Natural killer cell (primary cell): Measurements from ENCODE around the gene NAXD. TPM values are rescaled to one million over a fixed set of nuclear protein-coding genes. Genes with fewer than 3 reads are reported as not detected.
"Not testable (repeated sequence)": the region's sequence is repeated elsewhere in the genome, so short reads cannot be mapped to it uniquely, and the experiment has no call there.

Experiments used
- ATAC-seq, 3 donors: fragments of 150-1000 bp in 2 of 3; fragments of 200-7000 bp in 1 of 3; cut with Tn5 transposase; 1 replicate in 1 of 3; 2 replicates in 2 of 3; pipeline ENCODE4 v1.10.0; 2021; ENCODE audit warnings: mild to moderate bottlenecking in 2 of 3, moderate library complexity in 2 of 3
- DNase-seq, 2 donors: peaks; one replicate each; pipeline versions ENCODE4 v3.0.0 to v3.0.0-alpha.2; 2013 to 2021; ENCODE audit warnings: mixed read lengths in 1 of 2
- H3K27ac ChIP-seq: one replicate; pipeline ENCODE4 v1.5.1; 2013; ENCODE audit warnings: mild to moderate bottlenecking, low read length
- H3K27me3 ChIP-seq: one replicate; pipeline ENCODE4 v1.6.1; 2013; ENCODE audit warnings: low read length; ENCODE audit not compliant: control insufficient read depth, insufficient read depth
- H3K36me3 ChIP-seq: one replicate; pipeline ENCODE4 v1.6.1; 2013; ENCODE audit warnings: low read length; ENCODE audit not compliant: control insufficient read depth, insufficient read depth
- H3K4me1 ChIP-seq: one replicate; pipeline ENCODE4 v1.6.1; 2013; ENCODE audit warnings: low read length; ENCODE audit not compliant: control insufficient read depth, insufficient read depth
- H3K4me3 ChIP-seq: one replicate; pipeline ENCODE4 v1.5.1; 2013; ENCODE audit warnings: low read length
- H3K9me3 ChIP-seq: one replicate; pipeline ENCODE4 v1.6.1; 2013; ENCODE audit warnings: low read length; ENCODE audit not compliant: control insufficient read depth, insufficient read depth
- H3K27ac Mint-ChIP-seq, 2 donors: one replicate each; pipeline ENCODE4 v1.8.0; 2022; ENCODE audit warnings: mild to moderate bottlenecking in 2 of 2, mixed read lengths in 2 of 2, moderate library complexity in 1 of 2
- H3K27me3 Mint-ChIP-seq, 2 donors: one replicate each; pipeline ENCODE4 v1.8.0; 2022; ENCODE audit warnings: low read depth in 2 of 2, mixed read lengths in 2 of 2
- H3K36me3 Mint-ChIP-seq: one replicate; pipeline ENCODE4 v1.8.0; 2022; ENCODE audit warnings: mixed read lengths
- H3K4me1 Mint-ChIP-seq, 2 donors: one replicate each; pipeline ENCODE4 v1.8.0; 2022; ENCODE audit warnings: mixed read lengths in 2 of 2
- H3K4me3 Mint-ChIP-seq: one replicate; pipeline ENCODE4 v1.8.0; 2022; ENCODE audit warnings: mild to moderate bottlenecking, moderate library complexity, mixed read lengths
- H3K9me3 Mint-ChIP-seq, 2 donors: one replicate each; pipeline ENCODE4 v1.8.0; 2022; ENCODE audit warnings: mixed read lengths in 2 of 2
- CTCF ChIP-seq: fragments of 200-600 bp; IDR thresholded peaks from one replicate; pipeline ENCODE4 v1.8.0; 2022; ENCODE audit warnings: antibody characterized with exemption
- WGBS: methylation state at CpG from one replicate; pipeline ENCODE4 v1.1.7; 2013; ENCODE audit warnings: missing lambda C conversion rate; ENCODE audit not compliant: insufficient coverage; 5-methylcytosine and 5-hydroxymethylcytosine counted together
- intact Hi-C: fragments of 100-400 bp; cut with micrococcal nuclease; formaldehyde crosslinking; loops from one replicate; pipeline ENCODE4 v1.14.2; 2022
- total RNA-seq, 4 donors: library from RNA; stranded (reverse); fragments of 120-200 nt in 1 of 4; gene quantifications; one replicate each; pipeline versions ENCODE4 v1.2.3 to v1.2.4, GENCODE V29; 2013 to 2022

The NAXD gene
- total RNA-seq, 3 donors from 2014 or later (not counting 1 experiment from before 2014, with no cell fraction given), result 6.8 to 14.0 (median 12.0) TPM

DNA sequence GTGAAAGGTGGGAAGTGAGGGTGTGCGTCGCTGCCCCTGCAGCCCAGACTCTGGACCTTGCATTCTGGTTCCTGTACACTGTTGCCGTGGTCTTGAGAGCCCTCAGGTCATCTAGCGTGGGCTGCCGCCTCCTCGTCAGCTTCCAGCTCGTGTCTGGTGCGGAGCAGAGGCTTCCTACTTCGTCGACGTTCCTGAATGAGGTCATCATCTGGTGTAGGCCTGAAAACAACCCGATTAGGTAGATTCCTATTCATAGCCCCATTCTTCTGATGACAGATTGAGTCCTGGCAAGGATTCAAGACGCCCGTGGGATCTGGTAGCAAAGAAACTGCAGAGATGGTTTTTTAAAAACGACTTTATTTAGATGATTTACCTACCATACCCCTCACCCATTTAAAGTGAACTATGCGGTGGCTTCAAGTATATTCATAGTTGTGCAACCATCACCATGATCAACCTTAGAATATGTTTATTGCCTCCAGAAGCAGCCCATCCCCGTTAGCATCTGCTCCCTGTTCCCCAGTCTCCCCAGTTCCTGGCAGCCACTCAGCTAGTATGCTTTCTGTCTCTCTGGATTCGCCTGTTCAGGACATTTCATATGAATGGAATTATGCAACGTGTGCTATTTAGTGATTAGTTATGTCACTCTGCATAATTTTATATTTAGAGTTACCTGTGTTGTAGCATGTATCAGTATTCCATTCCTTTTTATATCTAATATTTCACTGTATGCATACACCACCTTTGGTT lies 13.8 kb downstream of the NAXD start:
- Histone ChIP-seq H3K4me1 (peaks cover 12% of the 10 kb centered on the region), H3K27ac (no peak overlapping the region), H3K36me3 (peaks cover 16% of the 10 kb centered on the region), H3K27me3 (no peaks in the 10 kb centered on the region), H3K4me3 (no peak overlapping the region), H3K9me3 (no peaks in the 10 kb centered on the region)
- ATAC-seq, result peak in 1 of 3 donors; percentile 3
- H3K4me1 Mint-ChIP-seq, result peaks cover 24 to 32% of the 10 kb centered on the region in 2 donors
- no peak for DNase-seq
- H3K27me3 Mint-ChIP-seq, result no peaks in the 10 kb centered on the region
- no peaks in the 10 kb centered on the region for H3K36me3 Mint-ChIP-seq
- no peak for TF ChIP-seq CTCF
- no peak overlapping the region for H3K4me3 Mint-ChIP-seq
- H3K9me3 Mint-ChIP-seq, result no peaks in the 10 kb centered on the region
- peak overlapping the region; percentile 18 to 61 for H3K27ac Mint-ChIP-seq
- intact Hi-C loops, result no loop called here
- 94% methylated on average over 18 of the region's 19 CpGs for WGBS

DNA sequence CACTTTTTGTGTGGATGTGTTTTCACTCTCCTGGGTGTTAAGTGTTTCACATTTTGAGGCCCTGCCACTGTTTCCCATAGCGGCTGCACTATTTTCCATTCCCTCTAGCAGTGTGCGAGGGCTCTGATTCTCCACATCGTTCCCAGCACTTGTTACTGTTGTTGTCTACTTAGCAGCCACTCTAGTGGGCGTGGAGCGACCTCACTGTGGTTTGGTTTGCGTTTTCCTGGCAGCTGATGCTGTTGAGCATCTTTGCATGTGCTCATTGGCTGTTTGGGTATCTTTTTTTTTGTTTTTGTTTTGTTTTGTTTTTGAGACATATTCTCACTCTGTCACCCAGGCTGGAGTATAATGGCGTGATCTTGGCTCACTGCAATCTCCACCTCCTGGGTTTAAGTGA lies 14.4 kb downstream of the NAXD start:
- peaks cover 24 to 32% of the 10 kb centered on the region in 2 donors for H3K4me1 Mint-ChIP-seq
- no peaks in the 10 kb centered on the region for H3K36me3 Mint-ChIP-seq
- Histone ChIP-seq H3K36me3 (peaks cover 19% of the 10 kb centered on the region), H3K4me1 (peaks cover 12% of the 10 kb centered on the region), H3K9me3 (no peaks in the 10 kb centered on the region), H3K4me3 (no peak overlapping the region), H3K27ac (no peak overlapping the region), H3K27me3 (no peaks in the 10 kb centered on the region)
- H3K9me3 Mint-ChIP-seq, result no peaks in the 10 kb centered on the region
- DNase-seq (peak in 1 of 2 donors; percentile 63), ATAC-seq (peak in 2 of 3 donors; percentile 58 to 70)
- TF ChIP-seq CTCF, result no peak
- H3K4me3 Mint-ChIP-seq, result no peak overlapping the region
- no peaks in the 10 kb centered on the region for H3K27me3 Mint-ChIP-seq
- WGBS, result 70% methylated on average over 7 of the region's 7 CpGs
- intact Hi-C loops, result no loop called here
- peak overlapping the region; percentile 18 to 61 for H3K27ac Mint-ChIP-seq

DNA sequence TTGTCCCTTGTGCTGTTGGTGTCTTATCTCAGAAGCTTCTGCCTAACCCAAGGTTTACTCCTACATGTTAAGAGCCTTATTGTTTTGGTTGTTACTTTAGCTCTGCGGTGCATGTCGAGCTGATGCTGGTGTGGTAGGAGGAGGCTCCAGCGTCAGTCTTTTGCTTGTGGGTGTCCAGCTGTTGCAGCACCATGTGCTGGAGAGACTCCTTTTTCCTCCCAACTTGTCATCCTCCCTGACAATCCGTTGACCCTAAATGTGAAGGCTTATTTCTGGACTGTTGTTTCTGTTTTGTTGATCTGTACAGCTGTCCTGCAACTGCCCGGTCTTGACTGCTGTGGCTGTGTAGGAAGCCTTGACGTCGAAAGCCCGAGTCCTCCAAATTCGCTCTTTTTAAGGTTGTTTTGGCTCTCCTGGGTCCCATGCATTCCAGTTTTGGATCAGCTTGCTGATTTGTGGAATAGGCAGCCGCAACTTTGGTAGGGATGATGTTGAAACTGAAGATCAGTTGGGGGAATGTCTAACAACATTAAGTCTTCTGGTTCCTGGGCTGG lies 15.3 kb downstream of the NAXD start:
- Mint-ChIP-seq H3K27me3 (no peaks in the 10 kb centered on the region), H3K27ac (no peak overlapping the region), H3K36me3 (no peaks in the 10 kb centered on the region), H3K4me1 (peaks cover 24 to 29% of the 10 kb centered on the region in 2 donors), H3K9me3 (no peaks in the 10 kb centered on the region), H3K4me3 (no peak overlapping the region)
- intact Hi-C loops, result no loop called here
- Histone ChIP-seq H3K27me3 (no peaks in the 10 kb centered on the region), H3K4me3 (no peak overlapping the region), H3K4me1 (peaks cover 12% of the 10 kb centered on the region), H3K27ac (no peak overlapping the region), H3K36me3 (peaks cover 23% of the 10 kb centered on the region), H3K9me3 (no peaks in the 10 kb centered on the region)
- 96% methylated on average over 7 of the region's 10 CpGs for WGBS
- ATAC-seq (no peak), DNase-seq (no peak)
- no peak for TF ChIP-seq CTCF

DNA sequence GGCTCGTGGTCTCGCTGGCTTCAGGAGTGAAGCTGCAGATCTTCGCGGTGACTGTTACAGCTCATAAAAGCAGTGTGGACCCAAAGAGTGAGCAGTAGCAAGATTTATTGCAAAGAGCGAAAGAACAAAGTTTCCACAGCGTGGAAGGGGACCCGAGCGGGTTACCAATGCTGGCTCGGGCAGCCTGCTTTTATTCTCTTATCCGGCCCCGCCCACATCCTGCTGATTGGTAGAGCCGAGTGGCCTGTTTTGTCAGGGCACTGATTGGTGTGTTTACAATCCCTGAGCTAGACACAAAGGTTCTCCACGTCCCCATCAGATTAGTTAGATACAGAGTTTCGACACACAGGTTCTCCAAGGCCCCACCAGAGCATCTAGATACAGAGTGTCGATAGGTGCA lies 16.9 kb downstream of the NAXD start:
- 87% methylated on average over 15 of the region's 15 CpGs for WGBS
- H3K9me3 ChIP-seq, DNase-seq, H3K27me3 ChIP-seq, intact Hi-C loops, H3K27ac Mint-ChIP-seq, H3K9me3 Mint-ChIP-seq, H3K27me3 Mint-ChIP-seq, H3K36me3 Mint-ChIP-seq, H3K27ac ChIP-seq, H3K4me3 ChIP-seq, ATAC-seq, H3K4me3 Mint-ChIP-seq: not testable (repeated sequence)
- H3K4me1 Mint-ChIP-seq, result peaks cover 15 to 16% of the 10 kb centered on the region in 2 donors
- Histone ChIP-seq H3K4me1 (peaks cover 12% of the 10 kb centered on the region), H3K36me3 (peaks cover 38% of the 10 kb centered on the region)
